WTC11 (cell line): Measurements from ENCODE around the gene CXCL16. TPM values are rescaled to one million over a fixed set of nuclear protein-coding genes. Genes with fewer than 3 reads are reported as not detected.
A peak's percentile ranks its signal among the peaks of the same experiment; 100 is the strongest.

Experiments
- ATAC-seq: fragments of 200-7000 bp; cut with Tn5 transposase; 2 replicates; pipeline ENCODE4 v1.10.0; 2021; ENCODE audit warnings: mild to moderate bottlenecking, moderate library complexity
- Bru-seq: library from RNA; stranded (reverse); fragments of 400-500 nt; gene quantifications from one replicate; lab custom pipeline; 2021; lab: Mats Ljungman, UMichigan
- CTCF ChIA-PET: fragments of 300-600 bp; sonication (Branson Sonifier 250); formaldehyde crosslinking; loops from one replicate; lab custom pipeline; 2021; ENCODE audit warnings: antibody characterized with exemption; lab: Charles Lee
- POLR2A ChIA-PET: fragments of 350-600 bp; sonication (Branson Sonifier 250); formaldehyde crosslinking; loops from one replicate; lab custom pipeline; 2021; ENCODE audit warnings: antibody characterized with exemption; lab: Charles Lee
- DNase-seq: peaks from one replicate; pipeline ENCODE4 v3.0.0; 2021; ENCODE audit warnings: low spot score
- H3K27ac Mint-ChIP-seq: 2 replicates; pipeline ENCODE4 v1.8.0; 2021; ENCODE audit warnings: mixed read lengths
- H3K27me3 Mint-ChIP-seq: 2 replicates; pipeline ENCODE4 v1.8.0; 2021; ENCODE audit warnings: low read depth, mild to moderate bottlenecking, moderate library complexity, mixed read lengths
- H3K36me3 Mint-ChIP-seq: 2 replicates; pipeline ENCODE4 v1.8.0; 2021; ENCODE audit warnings: mixed read lengths
- H3K4me1 Mint-ChIP-seq: 2 replicates; pipeline ENCODE4 v1.8.0; 2022; ENCODE audit warnings: mixed read lengths
- H3K4me3 Mint-ChIP-seq: 2 replicates; pipeline ENCODE4 v1.8.0; 2021; ENCODE audit warnings: mild to moderate bottlenecking, moderate library complexity, mixed read lengths
- H3K9me3 Mint-ChIP-seq: 2 replicates; pipeline ENCODE4 v1.8.0; 2021; ENCODE audit warnings: mixed read lengths
- AFF4 ChIP-seq: sonication (generic); formaldehyde crosslinking; IDR thresholded peaks from 2 replicates; pipeline ENCODE4 v1.8.1; 2023; ENCODE audit warnings: mild to moderate bottlenecking, missing genetic modification reagents, borderline replicate concordance
- ATF1 ChIP-seq: sonication (generic); formaldehyde crosslinking; IDR thresholded peaks from 2 replicates; pipeline ENCODE4 v1.8.1; 2023; ENCODE audit warnings: mild to moderate bottlenecking, moderate library complexity, missing genetic modification reagents
- ETV6 ChIP-seq: sonication (generic); formaldehyde crosslinking; IDR thresholded peaks from 2 replicates; pipeline ENCODE4 v1.8.1; 2022; ENCODE audit warnings: mild to moderate bottlenecking, missing genetic modification reagents
- FOXK1 ChIP-seq: sonication (generic); formaldehyde crosslinking; IDR thresholded peaks from 2 replicates; pipeline ENCODE4 v1.8.0; 2022; ENCODE audit warnings: mild to moderate bottlenecking, moderate library complexity, missing genetic modification reagents
- FOXP1 ChIP-seq: sonication (generic); formaldehyde crosslinking; IDR thresholded peaks from 2 replicates; pipeline ENCODE4 v1.8.0; 2022; ENCODE audit warnings: missing genetic modification reagents, mild to moderate bottlenecking, moderate library complexity, borderline replicate concordance
- JAZF1 ChIP-seq: fragments of 250-450 bp; sonication (Bioruptor Pico); IDR thresholded peaks from 2 replicates; pipeline ENCODE4 v1.9.0; 2021; ENCODE audit warnings: moderate library complexity, mild to moderate bottlenecking, inconsistent platforms
- MYBL2 ChIP-seq: sonication (generic); formaldehyde crosslinking; IDR thresholded peaks from 2 replicates; pipeline ENCODE4 v1.8.1; 2023; ENCODE audit warnings: mild to moderate bottlenecking, moderate library complexity, missing genetic modification reagents
- NR1H2 ChIP-seq: sonication (generic); formaldehyde crosslinking; IDR thresholded peaks from 2 replicates; pipeline ENCODE4 v1.9.0; 2021; ENCODE audit warnings: mild to moderate bottlenecking, moderate library complexity, missing genetic modification reagents
- NR3C1 ChIP-seq: sonication (generic); formaldehyde crosslinking; conservative IDR thresholded peaks from 2 replicates; pipeline ENCODE4 v1.8.1; 2023; ENCODE audit warnings: low read depth, mild to moderate bottlenecking, missing genetic modification reagents
- OVOL2 ChIP-seq: fragments of 250-450 bp; sonication (Bioruptor Pico); IDR thresholded peaks from 2 replicates; pipeline ENCODE4 v1.9.0; 2021; ENCODE audit warnings: mild to moderate bottlenecking, borderline replicate concordance
- PREB ChIP-seq: sonication (generic); formaldehyde crosslinking; IDR thresholded peaks from 2 replicates; pipeline ENCODE4 v1.8.1; 2022; ENCODE audit warnings: mild to moderate bottlenecking, missing genetic modification reagents, moderate library complexity, borderline replicate concordance
- SMAD4 ChIP-seq: sonication (generic); formaldehyde crosslinking; IDR thresholded peaks from 2 replicates; pipeline ENCODE4 v1.8.0; 2022; ENCODE audit warnings: mild to moderate bottlenecking, missing genetic modification reagents
- SP1 ChIP-seq: sonication (generic); formaldehyde crosslinking; conservative IDR thresholded peaks from 2 replicates; pipeline ENCODE4 v1.8.1; 2022; ENCODE audit warnings: missing genetic modification reagents
- TP53 ChIP-seq: sonication (generic); formaldehyde crosslinking; IDR thresholded peaks from 2 replicates; pipeline ENCODE4 v1.8.1; 2023; ENCODE audit warnings: mild to moderate bottlenecking, missing genetic modification reagents
- ZNF121 ChIP-seq: sonication (generic); formaldehyde crosslinking; IDR thresholded peaks from 2 replicates; pipeline ENCODE4 v1.8.0; 2023; ENCODE audit warnings: missing genetic modification reagents
- ZNF232 ChIP-seq: sonication (generic); formaldehyde crosslinking; IDR thresholded peaks from 2 replicates; pipeline ENCODE4 v1.8.0; 2022; ENCODE audit warnings: mild to moderate bottlenecking, missing genetic modification reagents
- ZNF532 ChIP-seq: fragments of 250-450 bp; sonication (Bioruptor Pico); IDR thresholded peaks from 2 replicates; pipeline ENCODE4 v1.9.0; 2021; ENCODE audit warnings: mild to moderate bottlenecking, borderline replicate concordance
- ZNF671 ChIP-seq: fragments of 250-450 bp; sonication (Bioruptor Pico); IDR thresholded peaks from 2 replicates; pipeline ENCODE4 v1.8.0; 2021; ENCODE audit warnings: mild to moderate bottlenecking
- long read RNA-seq, 3 experiments: library from RNA in 1 of 3; library from capped mRNA in 1 of 3; library from polyadenylated mRNA in 1 of 3; unstranded in 2 of 3; stranded (forward) in 1 of 3; transcript quantifications; one replicate each; pipeline ENCODE4 v2.0.0, GENCODE V29; 2021
- total RNA-seq: library from RNA; stranded (reverse); gene quantifications from 3 replicates; pipeline ENCODE4 v1.2.3, GENCODE V29; 2021
- TF ChIP-seq, protein P1 (sequence below): sonication (generic); formaldehyde crosslinking; IDR thresholded peaks from 2 replicates; pipeline ENCODE4 v1.8.0; 2022; ENCODE audit warnings: mild to moderate bottlenecking, missing genetic modification reagents
- TF ChIP-seq, protein P2 (sequence below): sonication (generic); formaldehyde crosslinking; conservative IDR thresholded peaks from 2 replicates; pipeline ENCODE4 v1.8.1; 2022; ENCODE audit warnings: mild to moderate bottlenecking, missing genetic modification reagents
- TF ChIP-seq, protein P3 (sequence below): sonication (generic); formaldehyde crosslinking; IDR thresholded peaks from 2 replicates; pipeline ENCODE4 v1.8.1; 2023; ENCODE audit warnings: mild to moderate bottlenecking, missing genetic modification reagents

CXCL16 gene, protein sequence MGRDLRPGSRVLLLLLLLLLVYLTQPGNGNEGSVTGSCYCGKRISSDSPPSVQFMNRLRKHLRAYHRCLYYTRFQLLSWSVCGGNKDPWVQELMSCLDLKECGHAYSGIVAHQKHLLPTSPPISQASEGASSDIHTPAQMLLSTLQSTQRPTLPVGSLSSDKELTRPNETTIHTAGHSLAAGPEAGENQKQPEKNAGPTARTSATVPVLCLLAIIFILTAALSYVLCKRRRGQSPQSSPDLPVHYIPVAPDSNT
- total RNA-seq (3.2 to 3.8 TPM (median 3.5 TPM) in 3 replicates), Bru-seq, nascent RNA (percentile 10 among the genes with signal in this experiment)
- long read RNA-seq, experiment 1, transcript CXCL16-201 (6 exons, 2,222 nt) = major isoform, 20 of 22 reads
- long read RNA-seq, experiment 1, partial matches to known transcripts = 1 of 22 reads
- long read RNA-seq, experiment 1, other reads (novel, unspliced or antisense) = 0 of 22 reads
- long read RNA-seq, experiment 2, partial matches to known transcripts = 1 of 4 reads
- long read RNA-seq, experiment 2, other reads (novel, unspliced or antisense) = 2 of 4 reads
- long read RNA-seq, experiment 3, partial matches to known transcripts = 0 of 1 reads
- long read RNA-seq, experiment 3, other reads (novel, unspliced or antisense) = 0 of 1 reads

- DNase-seq = peak; percentile 47
- peak within 1 kb of the TSS; percentile 78 for H3K4me3 Mint-ChIP-seq
- H3K27ac Mint-ChIP-seq = no peak within 1 kb of the TSS
- peak; percentile 62 for ATAC-seq
- H3K27me3 Mint-ChIP-seq = peaks cover 88% of the 10 kb centered on the region
- POLR2A ChIA-PET = interaction anchor here (0.6 kb wide), 1 partner anchor 39 kb away, joined by 8 read pairs; no protein-coding TSS in a partner anchor
- H3K36me3 Mint-ChIP-seq = no peaks in the 10 kb centered on the region
- no peaks in the 10 kb centered on the region for H3K9me3 Mint-ChIP-seq
- peaks cover 13% of the 10 kb centered on the region for H3K4me1 Mint-ChIP-seq
- CTCF ChIA-PET = interaction anchor here (0.8 kb wide), 1 partner anchor 170 kb away, joined by 3 read pairs; no protein-coding TSS in a partner anchor
- TF ChIP-seq, protein P1, sequence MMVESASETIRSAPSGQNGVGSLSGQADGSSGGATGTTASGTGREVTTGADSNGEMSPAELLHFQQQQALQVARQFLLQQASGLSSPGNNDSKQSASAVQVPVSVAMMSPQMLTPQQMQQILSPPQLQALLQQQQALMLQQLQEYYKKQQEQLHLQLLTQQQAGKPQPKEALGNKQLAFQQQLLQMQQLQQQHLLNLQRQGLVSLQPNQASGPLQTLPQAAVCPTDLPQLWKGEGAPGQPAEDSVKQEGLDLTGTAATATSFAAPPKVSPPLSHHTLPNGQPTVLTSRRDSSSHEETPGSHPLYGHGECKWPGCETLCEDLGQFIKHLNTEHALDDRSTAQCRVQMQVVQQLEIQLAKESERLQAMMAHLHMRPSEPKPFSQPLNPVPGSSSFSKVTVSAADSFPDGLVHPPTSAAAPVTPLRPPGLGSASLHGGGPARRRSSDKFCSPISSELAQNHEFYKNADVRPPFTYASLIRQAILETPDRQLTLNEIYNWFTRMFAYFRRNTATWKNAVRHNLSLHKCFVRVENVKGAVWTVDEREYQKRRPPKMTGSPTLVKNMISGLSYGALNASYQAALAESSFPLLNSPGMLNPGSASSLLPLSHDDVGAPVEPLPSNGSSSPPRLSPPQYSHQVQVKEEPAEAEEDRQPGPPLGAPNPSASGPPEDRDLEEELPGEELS (CRISPR knock-in tag) = 0 out of 2 replicates have a peak, but pooled peaks have one; percentile 16
- TF ChIP-seq FOXP1 (peak; percentile 51), TP53 (CRISPR knock-in tag) (0 out of 2 replicates have a peak, but pooled peaks have one; percentile 42), FOXK1 (CRISPR knock-in tag) (no peak), ETV6 (no peak), ZNF532 (CRISPR knock-in tag) (no peak), SP1 (CRISPR knock-in tag) (peak; percentile 6; the same call in 1 of the 2 replicates), ZNF121 (CRISPR knock-in tag) (no peak), NR1H2 (no peak), NR3C1 (CRISPR knock-in tag) (no peak), AFF4 (no peak), JAZF1 (CRISPR knock-in tag) (no peak), ZNF671 (CRISPR knock-in tag) (no peak), ATF1 (CRISPR knock-in tag) (0 out of 2 replicates have a peak, but pooled peaks have one; percentile 32), SMAD4 (CRISPR knock-in tag) (no peak), PREB (no peak), OVOL2 (CRISPR knock-in tag) (no peak), ZNF232 (CRISPR knock-in tag) (no peak), MYBL2 (CRISPR knock-in tag) (0 out of 2 replicates have a peak, but pooled peaks have one; percentile 61)
- TF ChIP-seq, protein P2, sequence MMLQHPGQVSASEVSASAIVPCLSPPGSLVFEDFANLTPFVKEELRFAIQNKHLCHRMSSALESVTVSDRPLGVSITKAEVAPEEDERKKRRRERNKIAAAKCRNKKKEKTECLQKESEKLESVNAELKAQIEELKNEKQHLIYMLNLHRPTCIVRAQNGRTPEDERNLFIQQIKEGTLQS = no peak
- TF ChIP-seq, protein P3, sequence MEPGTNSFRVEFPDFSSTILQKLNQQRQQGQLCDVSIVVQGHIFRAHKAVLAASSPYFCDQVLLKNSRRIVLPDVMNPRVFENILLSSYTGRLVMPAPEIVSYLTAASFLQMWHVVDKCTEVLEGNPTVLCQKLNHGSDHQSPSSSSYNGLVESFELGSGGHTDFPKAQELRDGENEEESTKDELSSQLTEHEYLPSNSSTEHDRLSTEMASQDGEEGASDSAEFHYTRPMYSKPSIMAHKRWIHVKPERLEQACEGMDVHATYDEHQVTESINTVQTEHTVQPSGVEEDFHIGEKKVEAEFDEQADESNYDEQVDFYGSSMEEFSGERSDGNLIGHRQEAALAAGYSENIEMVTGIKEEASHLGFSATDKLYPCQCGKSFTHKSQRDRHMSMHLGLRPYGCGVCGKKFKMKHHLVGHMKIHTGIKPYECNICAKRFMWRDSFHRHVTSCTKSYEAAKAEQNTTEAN (CRISPR knock-in tag) = no peak
Measured at GRCh38 chr17:4739122-4740024, at the start of gene CXCL16, which contains the start of gene ZMYND15. Gene CXCL16 (minus strand): TSS chr17:4739928. CDS start chr17:4739339, 589 bp downstream. Gene ZMYND15 (plus strand): TSS chr17:4739833. CDS start chr17:4740549, 716 bp downstream.
